Activated T-helper 1 cell treated with Interleukin-2 at 50 U/mL for 16 hours (primary cell): ENCODE results near the gene PRKD1.
"Not testable (repeated sequence)": the region's sequence is repeated elsewhere in the genome, so short reads cannot be mapped to it uniquely, and the experiment has no call there.

Experiments used
- DNase-seq: peaks from one replicate; pipeline ENCODE4 v3.0.0-alpha.2; 2020; ENCODE audit warnings: low read depth

Gene PRKD1

GRCh38 chr14:29798811-29799210 lies 128.8 kb downstream of the PRKD1 start:
- DNase-seq: no peak

DNA sequence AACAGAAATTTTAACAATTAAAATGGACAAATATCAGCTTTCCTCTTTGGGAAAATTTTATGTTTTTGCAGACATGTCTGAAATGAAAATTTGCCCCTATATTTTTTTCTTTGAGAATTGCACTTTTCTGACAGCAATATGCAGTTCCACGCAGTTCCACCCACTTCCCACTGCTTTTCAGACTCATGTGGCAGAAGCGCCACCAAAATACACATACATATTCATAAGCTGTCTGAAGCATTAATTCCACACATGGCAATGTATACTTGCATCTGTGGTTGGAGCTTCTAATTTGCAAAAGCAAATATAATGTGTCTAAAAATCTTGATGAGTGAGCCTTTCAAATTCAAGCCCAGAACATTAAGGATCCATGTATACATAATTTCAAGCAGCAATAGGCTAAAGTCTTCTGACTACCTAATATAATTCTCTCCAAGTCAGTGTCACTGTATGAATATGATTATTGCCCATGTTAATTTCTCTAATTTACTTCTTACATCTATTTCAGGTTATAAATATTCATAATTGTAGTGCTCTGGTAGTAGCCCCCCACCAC lies 129.5 kb downstream of the PRKD1 start:
- no peak for DNase-seq

DNA sequence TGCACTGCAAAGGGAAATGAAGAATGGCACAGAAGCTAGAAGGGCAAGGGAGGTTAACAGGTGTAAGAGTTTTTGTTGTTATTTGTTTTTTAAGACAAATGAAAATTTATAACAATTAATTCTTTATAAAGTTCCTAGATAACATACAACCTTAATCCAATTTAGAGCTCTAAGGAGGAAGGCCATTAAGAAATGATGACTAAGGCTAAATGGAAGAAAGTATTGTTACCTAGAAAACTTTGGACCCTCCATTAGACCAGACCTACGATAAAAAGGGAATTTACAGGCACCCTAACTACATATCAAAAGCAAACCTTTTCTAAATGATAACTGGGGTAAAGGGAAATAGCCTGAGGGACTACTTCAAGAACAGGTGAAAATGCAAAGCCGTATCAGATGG lies 130.8 kb downstream of the PRKD1 start:
- DNase-seq: no peak

GRCh38 chr14:29789475-29789874 lies 138.2 kb downstream of the PRKD1 start:
- DNase-seq: no peak

DNA sequence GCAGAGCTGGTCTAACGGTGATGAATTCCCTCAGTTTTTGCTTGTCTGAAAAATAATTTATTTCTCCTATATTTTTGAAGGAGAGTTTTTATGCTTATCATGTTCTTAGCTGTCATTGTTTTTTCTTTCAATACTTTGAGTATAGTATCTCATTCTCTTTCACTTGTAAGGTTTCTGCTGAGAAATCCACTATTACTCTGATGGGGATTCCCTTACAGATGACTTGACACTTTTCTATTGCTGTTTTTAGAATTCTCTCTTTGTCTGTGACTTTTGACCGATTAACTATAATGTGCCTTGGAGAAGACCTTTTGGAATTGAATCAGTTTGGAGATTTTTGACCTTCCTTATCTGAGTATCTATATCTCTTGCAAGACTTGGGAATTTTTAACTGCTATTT lies 139.6 kb downstream of the PRKD1 start:
- DNase-seq: no peak

- no peak for DNase-seq
Measured at GRCh38 chr14:29783556-29783955, 144.1 kb downstream of the PRKD1 start.

- no peak for DNase-seq
Measured at GRCh38 chr14:29782041-29782440, 145.6 kb downstream of the PRKD1 start.

DNA sequence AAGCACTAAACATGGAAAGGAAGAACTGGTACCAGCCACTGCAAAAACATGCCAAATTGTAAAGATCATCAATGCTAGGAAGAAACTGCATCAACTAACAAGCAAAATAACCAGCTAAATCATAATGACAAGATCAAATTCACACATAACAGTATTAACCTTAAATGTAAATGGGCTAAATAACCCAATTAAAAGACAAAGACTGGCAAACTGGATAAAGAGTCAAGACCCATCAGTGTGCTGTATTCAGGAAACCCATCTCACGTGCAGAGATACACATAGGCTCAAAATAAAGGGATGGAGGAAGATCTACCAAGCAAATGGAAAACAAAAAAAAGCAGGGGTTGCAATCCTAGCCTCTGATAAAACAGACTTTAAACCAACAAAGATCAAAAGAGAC lies 150.5 kb downstream of the PRKD1 start:
- not testable (repeated sequence) for DNase-seq

GRCh38 chr14:29773990-29774389 lies 153.7 kb downstream of the PRKD1 start:
- DNase-seq: no peak

- DNase-seq: no peak
Measured at GRCh38 chr14:29763342-29763858, 164.2 kb downstream of the PRKD1 start.

GRCh38 chr14:29759521-29760340 lies 167.9 kb downstream of the PRKD1 start:
- no peak for DNase-seq

DNA sequence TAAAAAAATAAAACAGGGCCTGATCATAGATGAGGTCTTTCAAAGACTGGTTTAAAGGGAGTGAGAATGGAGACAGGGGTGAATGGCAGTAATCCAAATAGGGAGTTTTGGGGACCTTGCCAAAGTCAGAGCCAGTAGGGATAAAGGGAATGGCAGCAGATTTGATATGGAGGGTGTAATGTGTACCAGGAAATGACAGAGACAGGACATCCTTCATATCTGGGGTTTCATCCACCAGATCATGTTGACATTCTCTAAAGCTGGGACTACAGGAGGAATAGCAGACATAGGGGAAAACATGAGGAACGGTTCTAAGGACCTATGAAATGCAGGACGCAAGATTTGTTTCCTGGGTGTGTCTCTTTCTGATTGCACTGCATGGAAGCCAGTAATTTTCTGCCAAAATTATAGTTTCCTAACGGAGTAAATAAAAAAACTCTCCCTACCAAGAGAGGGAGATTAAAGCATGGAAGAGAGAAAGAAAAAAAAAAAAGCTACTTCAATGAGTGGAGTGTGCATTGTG lies 169.9 kb downstream of the PRKD1 start:
- DNase-seq: no peak

GRCh38 chr14:29757188-29757680 lies 170.4 kb downstream of the PRKD1 start:
- DNase-seq: no peak

- DNase-seq: no peak
Measured at GRCh38 chr14:29756019-29756385, 171.6 kb downstream of the PRKD1 start.

DNA sequence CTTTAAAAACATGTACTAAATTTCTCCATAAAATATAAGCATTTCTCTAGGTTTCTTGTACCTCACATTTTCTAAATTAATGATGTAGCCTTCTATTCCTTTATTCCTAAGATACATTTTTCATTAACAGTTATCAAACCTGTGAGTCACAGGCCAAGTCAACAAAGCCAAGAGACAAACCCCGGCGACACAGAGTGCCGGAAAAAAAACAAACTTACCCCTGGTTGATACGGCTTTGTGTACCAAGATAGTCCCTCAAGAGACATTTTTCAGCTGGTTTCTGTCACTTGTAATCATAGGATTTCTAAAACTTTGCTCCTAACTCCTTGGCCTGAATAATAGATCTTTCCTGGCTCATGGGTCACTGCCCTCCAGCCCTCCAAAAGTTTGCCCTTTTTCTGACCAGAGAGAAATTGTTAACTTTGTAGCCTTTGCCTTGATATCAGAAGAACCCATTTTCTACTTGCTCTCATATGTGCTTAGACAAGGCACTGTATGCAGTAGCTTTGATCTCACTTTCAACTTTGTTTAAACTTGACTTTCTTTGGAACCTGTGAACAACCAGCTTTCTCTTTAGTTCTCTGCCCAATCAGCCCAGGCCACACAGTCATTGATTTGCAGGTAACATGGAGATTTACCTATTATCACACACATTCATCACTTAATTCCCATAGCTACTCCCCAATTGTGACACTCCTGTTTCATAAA lies 172.2 kb downstream of the PRKD1 start:
- no peak for DNase-seq

GRCh38 chr14:29754134-29754533 lies 173.5 kb downstream of the PRKD1 start:
- DNase-seq: no peak

DNA sequence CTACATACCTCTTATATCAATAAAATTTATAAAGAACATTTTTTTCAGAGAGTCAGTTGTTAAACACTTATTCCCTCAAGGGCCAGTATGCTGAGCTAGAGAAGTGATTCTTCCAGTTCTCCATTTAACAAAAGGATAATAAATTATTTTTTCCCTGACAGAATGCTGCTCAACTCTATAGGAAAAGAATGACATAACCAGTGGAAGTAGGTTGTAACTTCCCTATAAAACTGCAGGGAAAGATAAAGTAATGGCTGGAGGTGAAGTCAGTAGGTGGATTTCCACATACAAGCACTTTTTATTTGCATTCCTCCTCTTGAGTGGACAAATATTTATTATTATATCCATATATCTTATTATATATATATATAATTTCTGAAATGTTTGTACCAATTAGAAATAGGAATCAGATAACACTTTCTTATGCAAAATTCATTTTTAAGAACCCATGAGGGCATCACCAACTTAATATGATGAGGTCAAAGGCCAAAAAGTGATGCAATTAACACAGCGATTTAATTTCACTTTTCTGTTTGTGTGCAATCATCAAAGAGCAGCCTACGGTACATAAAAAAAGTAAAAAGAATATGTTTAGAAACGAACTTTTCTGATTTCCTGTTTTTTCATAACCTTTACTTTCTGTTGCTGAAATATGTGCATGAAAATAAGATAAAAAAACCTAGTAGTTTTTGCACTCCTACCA lies 175.3 kb downstream of the PRKD1 start:
- DNase-seq: no peak

- DNase-seq: no peak
Measured at GRCh38 chr14:29749829-29750228, 177.8 kb downstream of the PRKD1 start.

GRCh38 chr14:29749327-29749726 lies 178.3 kb downstream of the PRKD1 start:
- no peak for DNase-seq

- no peak for DNase-seq
Measured at GRCh38 chr14:29745863-29746262, 181.8 kb downstream of the PRKD1 start.

DNA sequence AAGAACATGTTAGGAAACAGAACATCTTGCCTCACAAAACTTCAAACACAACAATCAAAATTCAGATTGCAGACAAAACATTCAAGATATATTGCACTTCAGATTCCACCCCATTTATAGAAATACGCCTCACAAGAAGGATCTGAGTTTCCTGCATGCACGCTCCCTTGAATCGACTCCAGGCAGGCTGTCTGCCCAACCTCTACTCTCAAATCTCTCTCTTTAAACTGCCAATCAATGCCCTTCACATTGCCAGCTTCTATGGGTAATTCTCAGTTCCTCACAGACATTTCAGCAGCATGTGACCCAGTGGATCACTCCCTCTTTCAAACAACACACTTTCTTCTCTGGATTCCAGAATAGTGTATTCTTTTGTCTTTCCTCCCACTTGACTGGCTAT lies 184.1 kb downstream of the PRKD1 start:
- DNase-seq: no peak

DNA sequence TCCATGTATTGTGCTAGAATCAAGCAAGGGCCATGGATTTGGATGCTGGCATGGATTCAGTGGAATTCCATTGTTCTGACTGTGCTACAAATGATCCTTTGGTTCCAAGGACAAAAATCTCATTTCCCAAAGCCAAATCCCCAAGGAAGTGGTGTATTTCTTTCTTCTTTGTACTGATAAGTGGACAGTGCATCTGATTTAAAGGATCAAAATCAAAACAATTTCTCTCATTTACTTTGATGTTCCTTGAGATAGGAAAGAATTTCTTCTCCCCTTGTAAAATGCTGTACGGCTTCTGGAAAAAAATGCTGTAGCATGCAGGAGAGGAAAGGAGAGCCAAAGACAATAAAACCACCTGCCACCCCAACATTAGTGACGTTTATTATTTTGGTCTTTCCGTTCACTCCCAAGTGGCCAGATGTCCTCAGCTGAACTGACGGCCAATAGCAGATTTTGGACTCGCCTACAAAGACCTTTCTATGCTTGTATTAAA lies 185.7 kb downstream of the PRKD1 start:
- DNase-seq: no peak
